ENCODE measurements around the gene AKAP8L.

The AKAP8L gene

GRCh38 chr19:15379999-15380647, 38.7 kb downstream of the AKAP8L start:
- peak; percentile 42 for DNase-seq (ENCODE audit: low read depth)
- TF ChIP-seq CTCF (conservative IDR thresholded peaks at IDR 0.05; ENCODE audit: low read depth, low read length), result no peak
- peak overlapping the region; percentile 70 for H3K4me3 ChIP-seq (ENCODE audit: low read depth, low read length)

DNA sequence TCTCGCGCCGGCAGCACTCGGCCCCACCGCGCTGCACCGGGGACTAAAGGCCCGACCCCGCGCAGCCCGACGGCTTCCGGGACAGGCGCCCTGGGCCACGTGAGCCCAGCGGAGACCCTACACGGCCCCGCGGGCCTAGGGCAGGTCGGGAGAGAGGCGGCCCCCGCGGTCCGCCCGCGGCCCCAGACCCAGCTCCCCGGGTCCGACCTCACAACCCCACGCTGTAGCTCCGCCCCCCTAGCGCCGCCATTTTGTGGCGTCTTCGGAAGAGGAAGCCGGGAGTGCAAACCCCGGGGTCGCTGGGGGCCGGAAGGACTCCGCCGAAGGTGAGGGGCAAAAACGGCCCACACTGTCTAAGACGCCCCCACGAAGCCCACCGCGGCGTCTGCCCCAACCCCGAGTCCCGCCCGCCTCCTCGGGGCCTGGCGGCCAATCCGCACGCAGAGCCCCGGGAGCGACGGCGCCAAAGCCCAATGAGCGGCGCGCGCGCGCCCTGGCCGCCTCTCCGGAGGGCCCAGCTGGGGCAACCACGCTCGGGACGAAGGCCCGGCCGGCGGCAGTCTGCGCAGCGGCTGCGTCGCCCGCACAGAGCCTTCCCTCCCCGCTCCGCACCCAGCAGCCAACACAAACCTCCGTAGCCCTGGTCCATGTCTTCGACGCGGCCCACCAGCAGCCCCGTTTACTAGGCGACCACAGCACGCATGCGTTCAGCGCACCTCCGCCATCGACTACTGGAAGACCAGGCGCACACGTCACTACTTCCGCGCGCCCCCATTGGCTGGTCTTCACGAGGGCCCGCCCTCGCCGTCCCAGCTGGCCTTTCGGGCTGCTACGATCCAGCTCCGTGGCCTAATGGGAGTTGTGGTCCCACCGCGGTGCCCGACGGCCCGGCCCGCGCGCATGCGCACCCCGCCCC, 39.4 kb downstream of the AKAP8L start, which contains the start of gene AKAP8:
AKAP8 (minus strand) TSS at position 705 of the 916 bp plus-strand sequence; CDS start at position 649, 56 bp downstream.
- DNase-seq (ENCODE audit: low read depth), result peak; percentile 99
- TF ChIP-seq CTCF (conservative IDR thresholded peaks at IDR 0.05; ENCODE audit: low read depth, low read length), result no peak

GRCh38 chr19:15378534-15379082, 40.2 kb downstream of the AKAP8L start:
- H3K4me3 ChIP-seq (ENCODE audit: low read depth, low read length), result peak overlapping the region; percentile 98
- TF ChIP-seq CTCF (conservative IDR thresholded peaks at IDR 0.05; ENCODE audit: low read depth, low read length), result no peak
- DNase-seq (ENCODE audit: low read depth), result peak; percentile 69

More for the DNA sequence above, 39.4 kb downstream of the AKAP8L start, which contains the start of gene AKAP8:
- H3K4me3 ChIP-seq (ENCODE audit: low read depth, low read length), result peak within 1 kb of the TSS; percentile 98

DNA sequence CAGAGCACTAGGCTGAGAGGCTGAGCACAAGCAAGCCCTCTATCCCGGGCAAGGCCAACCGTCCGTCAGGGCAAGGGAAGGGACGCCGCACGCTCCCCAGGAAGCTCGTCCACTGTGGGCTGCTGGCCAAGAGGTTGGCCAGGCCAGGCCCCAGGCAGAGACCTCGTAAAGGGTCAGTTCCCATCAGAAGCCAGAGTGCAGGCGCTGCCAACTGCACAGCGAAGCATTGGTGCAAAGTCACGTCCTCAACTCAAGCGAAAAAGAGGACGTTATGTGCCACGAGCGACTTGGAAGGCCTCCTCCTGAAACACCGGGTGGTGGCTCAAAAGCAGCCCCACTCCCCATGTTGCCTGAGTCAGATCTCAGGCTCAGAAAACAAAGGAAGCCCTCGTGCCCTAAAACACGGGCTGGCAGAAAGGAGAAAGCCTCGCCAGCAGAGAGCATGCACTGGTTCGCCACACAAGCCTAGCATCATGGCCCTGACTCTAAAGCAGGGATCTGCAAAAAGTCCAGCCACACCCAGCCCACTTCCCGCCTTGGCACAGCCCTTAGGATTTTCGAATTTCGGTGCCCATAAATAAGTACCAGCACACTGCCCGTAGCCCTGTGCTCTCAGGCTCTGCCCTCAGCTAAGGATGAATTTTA, 43.9 kb downstream of the AKAP8L start:
- no peak for TF ChIP-seq CTCF (conservative IDR thresholded peaks at IDR 0.05; ENCODE audit: low read depth, low read length)
- H3K4me3 ChIP-seq (ENCODE audit: low read depth, low read length), result no peak overlapping the region
- no peak for DNase-seq (ENCODE audit: low read depth)

DNA sequence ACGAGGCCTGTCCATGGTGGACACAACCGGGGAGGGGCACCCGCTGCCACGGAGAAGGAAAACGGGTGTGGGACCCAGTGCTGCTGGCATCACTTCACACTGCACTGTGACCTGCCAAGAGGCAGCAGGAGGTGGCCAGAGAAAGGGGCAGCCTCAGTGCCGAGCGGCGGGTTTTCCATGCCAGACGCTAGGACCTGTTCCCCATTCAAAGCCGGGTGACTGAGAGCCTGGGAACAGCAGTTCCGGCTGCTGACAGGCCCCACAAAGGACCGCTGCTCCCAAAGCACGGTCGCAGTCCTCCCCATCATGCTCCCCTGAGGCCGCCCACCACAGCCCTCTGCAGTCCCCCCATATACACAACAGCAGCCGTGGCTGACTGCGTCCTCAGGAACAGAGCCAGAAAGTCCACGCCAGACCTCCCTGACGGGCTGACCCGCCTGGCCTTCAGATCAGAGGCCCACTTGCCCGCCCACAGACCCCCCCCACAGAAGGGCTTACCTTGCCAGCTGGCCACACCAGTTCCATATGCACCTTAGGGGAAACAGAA, 44.6 kb downstream of the AKAP8L start:
- DNase-seq (ENCODE audit: low read depth), result no peak
- no peak for TF ChIP-seq CTCF (conservative IDR thresholded peaks at IDR 0.05; ENCODE audit: low read depth, low read length)
- H3K4me3 ChIP-seq (ENCODE audit: low read depth, low read length), result no peak overlapping the region

- no peak overlapping the region for H3K4me3 ChIP-seq (ENCODE audit: low read depth, low read length)
- no peak for TF ChIP-seq CTCF (conservative IDR thresholded peaks at IDR 0.05; ENCODE audit: low read depth, low read length)
- no peak for DNase-seq (ENCODE audit: low read depth)
Measured at GRCh38 chr19:15373644-15374043, 45.1 kb downstream of the AKAP8L start.

Data from choroid plexus epithelial cell (primary cell).